ENCODE measurements around the gene ACO2.
A peak's percentile ranks its signal among the peaks of the same experiment; 100 is the strongest.

Gene ACO2

GRCh38 chr22:41555325-41555982 is 86.5 kb downstream of the ACO2 start:
- TF ChIP-seq ZNF280C (tag by site-specific recombination; IDR thresholded peaks at IDR 0.05) (no peak), ZNF2 (tag by site-specific recombination; IDR thresholded peaks at IDR 0.05) (no peak), ZNF394 (tag by site-specific recombination; IDR thresholded peaks at IDR 0.05; ENCODE audit: borderline replicate concordance) (peak; percentile 29; the same call in 1 of the 2 replicates), EGR2 (tag by site-specific recombination; IDR thresholded peaks at IDR 0.05; ENCODE audit: low read depth) (peak; percentile 60), SP7 (tag by site-specific recombination; IDR thresholded peaks at IDR 0.05) (no peak), ZBTB20 (tag by site-specific recombination; IDR thresholded peaks at IDR 0.05) (peak; percentile 95), ZNF362 (tag by site-specific recombination; IDR thresholded peaks at IDR 0.05) (no peak), HOXC10 (CRISPR knock-in tag; IDR thresholded peaks at IDR 0.05) (no peak), ZBTB17 (tag by site-specific recombination; IDR thresholded peaks at IDR 0.05) (peak; percentile 35; the same call in 1 of the 2 replicates), ZFHX2 (tag by site-specific recombination; conservative IDR thresholded peaks at IDR 0.05) (peak; percentile 73), ZNF488 (tag by site-specific recombination; IDR thresholded peaks at IDR 0.05) (no peak), ZNF777 (tag by site-specific recombination; IDR thresholded peaks at IDR 0.05; ENCODE audit: borderline replicate concordance) (no peak)
- H3K4me3 ChIP-seq (ENCODE audit: low read depth, low read length) = no peak overlapping the region
- H3K36me3 ChIP-seq (ENCODE audit: control insufficient read depth in 2 of 2, insufficient read depth in 1 of 2, low read length in 2 of 2) = no peaks in the 10 kb centered on the region
- no peaks in the 10 kb centered on the region for H3K4me1 ChIP-seq (ENCODE audit: control insufficient read depth, insufficient read depth, low read length)
- CTCF ChIA-PET = interaction anchor here (1.2 to 2.2 kb wide), 3 partner anchors 12 to 42 kb away, joined by 5 to 16 read pairs (median 5); partner anchors contain the start of gene POLR3H
- POLR2A ChIA-PET = interaction anchor here (0.9 to 12.8 kb wide), 2 partner anchors 34 to 66 kb away, joined by 4 to 105 read pairs; partner anchors contain the start of genes DESI1, PMM1 and XRCC6
- H3K9me3 ChIP-seq (ENCODE audit: control insufficient read depth, insufficient read depth, low read depth, low read length) = no peaks in the 10 kb centered on the region
- no peak overlapping the region for H3K27ac ChIP-seq (ENCODE audit: extremely low read depth, low read depth, low read length)

- ChIA-PET POLR2A (interaction anchor here (12.8 kb wide), 1 partner anchor 33 kb away, joined by 105 read pairs; the partner anchor contains the start of gene PMM1), CTCF (interaction anchor here (0.6 to 2.2 kb wide), 2 partner anchors 9 to 41 kb away, joined by 3 to 16 read pairs; no protein-coding TSS in a partner anchor)
- Histone ChIP-seq H3K27ac (ENCODE audit: extremely low read depth, low read depth, low read length) (no peak overlapping the region), H3K36me3 (ENCODE audit: control insufficient read depth in 2 of 2, insufficient read depth in 1 of 2, low read length in 2 of 2) (no peaks in the 10 kb centered on the region), H3K4me3 (ENCODE audit: low read depth, low read length) (no peak overlapping the region), H3K4me1 (ENCODE audit: control insufficient read depth, insufficient read depth, low read length) (no peaks in the 10 kb centered on the region), H3K9me3 (ENCODE audit: control insufficient read depth, insufficient read depth, low read depth, low read length) (no peaks in the 10 kb centered on the region)
- TF ChIP-seq ZNF624 (tag by site-specific recombination; IDR thresholded peaks at IDR 0.05) (no peak), GLI4 (tag by site-specific recombination; IDR thresholded peaks at IDR 0.05) (no peak), ZNF174 (tag by site-specific recombination; IDR thresholded peaks at IDR 0.05) (no peak), ZNF426 (tag by site-specific recombination; IDR thresholded peaks at IDR 0.05) (no peak), ZBTB20 (tag by site-specific recombination; IDR thresholded peaks at IDR 0.05) (no peak), ZNF707 (tag by site-specific recombination; IDR thresholded peaks at IDR 0.05) (no peak)
These were observed 87.6 kb downstream of the ACO2 start for GRCh38 chr22:41556561-41556960.
